ENCODE results near the gene TYK2.

The TYK2 gene

DNA sequence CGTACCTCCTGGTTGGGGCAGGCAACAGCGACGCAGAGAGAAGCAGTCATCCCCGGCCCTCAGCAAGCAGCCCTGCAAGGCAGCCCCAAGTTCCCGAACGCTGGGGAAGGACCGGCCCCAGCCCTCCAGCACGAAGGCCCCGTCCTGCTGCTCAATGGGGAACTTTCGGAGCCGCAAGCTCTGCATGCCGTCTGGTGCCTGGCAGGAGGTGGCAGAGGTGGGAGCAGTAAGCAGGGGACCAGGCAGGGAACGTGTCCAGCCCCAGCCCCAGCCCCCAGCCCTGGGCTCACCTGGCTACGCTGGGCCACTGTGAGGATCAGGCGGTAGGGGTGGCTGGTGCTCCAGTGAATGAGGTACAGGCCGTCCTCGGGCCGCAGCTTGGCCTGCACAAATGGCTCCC is 18.1 kb downstream of the TYK2 start:
- Histone ChIP-seq H3K27ac (ENCODE audit: poor library complexity, severe bottlenecking) (no peak overlapping the region), H3K36me3 (ENCODE audit: low read depth) (peaks cover 21% of the 10 kb centered on the region), H3K4me1 (ENCODE audit: insufficient read depth, poor library complexity, severe bottlenecking) (no peaks in the 10 kb centered on the region), H3K9me3 (ENCODE audit: severe bottlenecking) (no peaks in the 10 kb centered on the region), H3K4me3 (ENCODE audit: severe bottlenecking) (no peak overlapping the region), H3K27me3 (ENCODE audit: insufficient read depth, poor library complexity, severe bottlenecking) (no peaks in the 10 kb centered on the region)
- ATAC-seq (ENCODE audit: low read depth), result no peak
- no peak for DNase-seq (ENCODE audit: low spot score)
- TF ChIP-seq, protein P1, sequence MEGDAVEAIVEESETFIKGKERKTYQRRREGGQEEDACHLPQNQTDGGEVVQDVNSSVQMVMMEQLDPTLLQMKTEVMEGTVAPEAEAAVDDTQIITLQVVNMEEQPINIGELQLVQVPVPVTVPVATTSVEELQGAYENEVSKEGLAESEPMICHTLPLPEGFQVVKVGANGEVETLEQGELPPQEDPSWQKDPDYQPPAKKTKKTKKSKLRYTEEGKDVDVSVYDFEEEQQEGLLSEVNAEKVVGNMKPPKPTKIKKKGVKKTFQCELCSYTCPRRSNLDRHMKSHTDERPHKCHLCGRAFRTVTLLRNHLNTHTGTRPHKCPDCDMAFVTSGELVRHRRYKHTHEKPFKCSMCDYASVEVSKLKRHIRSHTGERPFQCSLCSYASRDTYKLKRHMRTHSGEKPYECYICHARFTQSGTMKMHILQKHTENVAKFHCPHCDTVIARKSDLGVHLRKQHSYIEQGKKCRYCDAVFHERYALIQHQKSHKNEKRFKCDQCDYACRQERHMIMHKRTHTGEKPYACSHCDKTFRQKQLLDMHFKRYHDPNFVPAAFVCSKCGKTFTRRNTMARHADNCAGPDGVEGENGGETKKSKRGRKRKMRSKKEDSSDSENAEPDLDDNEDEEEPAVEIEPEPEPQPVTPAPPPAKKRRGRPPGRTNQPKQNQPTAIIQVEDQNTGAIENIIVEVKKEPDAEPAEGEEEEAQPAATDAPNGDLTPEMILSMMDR (IDR thresholded peaks at IDR 0.05; ENCODE audit: poor library complexity, severe bottlenecking), result no peak

DNA sequence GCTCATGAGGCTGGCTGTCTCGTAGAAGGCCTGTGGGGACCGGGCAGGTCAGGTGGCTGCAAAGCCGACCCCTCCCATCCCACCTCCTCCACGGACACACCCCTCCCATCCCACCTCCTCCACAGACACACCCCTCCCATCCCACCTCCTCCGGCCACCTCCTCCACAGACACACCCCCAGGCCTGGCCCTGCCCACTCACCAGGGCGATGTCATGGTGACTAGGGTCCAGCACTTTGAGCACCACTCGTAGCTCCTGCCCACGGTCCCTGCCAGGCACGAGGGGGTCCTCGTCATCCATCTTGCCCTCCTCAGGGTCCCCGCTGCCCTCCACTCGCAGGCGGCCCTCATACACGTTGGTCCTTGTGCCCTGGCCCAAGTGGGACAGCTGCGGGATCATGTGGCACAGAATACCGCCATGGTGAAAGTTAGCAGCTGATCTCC is 18.8 kb downstream of the TYK2 start:
- ATAC-seq (ENCODE audit: low read depth) (no peak), DNase-seq (ENCODE audit: low spot score) (no peak)
- Histone ChIP-seq H3K36me3 (ENCODE audit: low read depth) (peaks cover 21% of the 10 kb centered on the region), H3K27ac (ENCODE audit: poor library complexity, severe bottlenecking) (no peak overlapping the region), H3K4me3 (ENCODE audit: severe bottlenecking) (no peak overlapping the region), H3K4me1 (ENCODE audit: insufficient read depth, poor library complexity, severe bottlenecking) (no peaks in the 10 kb centered on the region), H3K9me3 (ENCODE audit: severe bottlenecking) (no peaks in the 10 kb centered on the region), H3K27me3 (ENCODE audit: insufficient read depth, poor library complexity, severe bottlenecking) (no peaks in the 10 kb centered on the region)
- TF ChIP-seq, protein P1 (IDR thresholded peaks at IDR 0.05; ENCODE audit: poor library complexity, severe bottlenecking), result no peak

DNA sequence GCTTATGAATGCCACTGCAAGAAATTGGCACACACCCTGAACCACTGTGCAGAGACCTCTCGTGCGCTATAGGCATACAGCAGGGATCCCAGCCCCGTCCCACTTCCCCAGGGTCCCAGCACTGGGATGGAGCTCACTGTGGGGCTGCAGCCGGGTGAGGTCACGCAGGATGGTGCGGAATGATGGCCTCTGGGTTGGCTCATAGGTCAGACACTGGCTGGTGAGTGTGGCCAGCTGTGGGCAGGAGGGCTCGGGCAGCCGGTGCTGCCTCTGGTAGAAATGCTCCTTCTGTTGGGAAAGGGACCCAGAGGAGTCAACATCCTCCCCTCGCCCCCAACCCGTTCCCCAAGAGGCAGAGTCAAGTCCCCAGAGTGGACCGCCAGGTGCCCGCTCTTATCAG is 23.9 kb downstream of the TYK2 start:
- H3K4me3 ChIP-seq (ENCODE audit: severe bottlenecking), result no peak overlapping the region
- no peak overlapping the region for H3K27ac ChIP-seq (ENCODE audit: poor library complexity, severe bottlenecking)
- no peaks in the 10 kb centered on the region for H3K4me1 ChIP-seq (ENCODE audit: insufficient read depth, poor library complexity, severe bottlenecking)
- ATAC-seq (ENCODE audit: low read depth) (no peak), DNase-seq (ENCODE audit: low spot score) (no peak)
- H3K27me3 ChIP-seq (ENCODE audit: insufficient read depth, poor library complexity, severe bottlenecking), result no peaks in the 10 kb centered on the region
- H3K9me3 ChIP-seq (ENCODE audit: severe bottlenecking), result no peaks in the 10 kb centered on the region
- H3K36me3 ChIP-seq (ENCODE audit: low read depth), result peaks cover 45% of the 10 kb centered on the region
- TF ChIP-seq, protein P1 (IDR thresholded peaks at IDR 0.05; ENCODE audit: poor library complexity, severe bottlenecking), result no peak

DNA sequence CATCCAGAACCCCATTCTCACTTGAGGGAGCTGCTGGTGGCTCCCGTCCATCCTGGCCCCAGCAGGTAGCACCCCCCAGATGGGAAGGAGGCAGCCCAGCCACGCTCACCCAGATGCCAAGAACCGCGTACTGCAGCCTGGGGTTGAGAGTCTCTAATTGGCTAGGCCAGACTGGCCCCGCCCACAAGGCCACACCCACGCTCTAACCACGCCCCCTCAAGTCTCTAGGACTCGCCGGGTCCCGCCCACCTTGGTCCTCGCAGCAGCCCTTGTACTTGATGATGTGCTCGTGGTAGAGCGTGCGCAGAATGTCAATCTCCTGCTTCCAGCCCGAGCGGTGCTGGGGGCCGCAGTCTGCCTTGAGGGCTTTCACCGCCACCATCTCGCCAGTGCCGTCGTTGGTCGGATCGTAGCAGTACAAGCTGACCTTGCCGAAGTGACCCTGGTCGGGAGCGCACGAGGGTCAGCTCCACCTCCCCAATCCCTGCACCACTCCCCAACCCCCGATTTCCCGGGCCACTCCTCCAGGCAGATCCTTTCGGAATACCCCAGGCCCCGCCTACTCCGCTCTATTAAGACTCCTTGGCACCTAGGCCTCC is 26.5 kb downstream of the TYK2 start:
- no peak overlapping the region for H3K27ac ChIP-seq (ENCODE audit: poor library complexity, severe bottlenecking)

More for the DNA sequence above, 26.5 kb downstream of the TYK2 start:
- no peaks in the 10 kb centered on the region for H3K27me3 ChIP-seq (ENCODE audit: insufficient read depth, poor library complexity, severe bottlenecking)
- DNase-seq (ENCODE audit: low spot score), result peak; percentile 67
- no peaks in the 10 kb centered on the region for H3K4me1 ChIP-seq (ENCODE audit: insufficient read depth, poor library complexity, severe bottlenecking)
- H3K36me3 ChIP-seq (ENCODE audit: low read depth), result peaks cover 46% of the 10 kb centered on the region
- peak; percentile 33; the same call in 1 of the 3 replicates for ATAC-seq (ENCODE audit: low read depth)
- H3K4me3 ChIP-seq (ENCODE audit: severe bottlenecking), result no peak overlapping the region
- H3K9me3 ChIP-seq (ENCODE audit: severe bottlenecking), result no peaks in the 10 kb centered on the region
- TF ChIP-seq, protein P1 (IDR thresholded peaks at IDR 0.05; ENCODE audit: poor library complexity, severe bottlenecking), result no peak

All from RWPE2 (cell line).